Loucy (cell line): ENCODE results near the gene LRRC31.

Source experiments
- H2AFZ ChIP-seq: fragments of 200-600 bp; sonication (generic); 2 replicates; pipeline ENCODE4 v1.6.0; 2016; ENCODE audit warnings: antibody characterized with exemption, mild to moderate bottlenecking, low read length, moderate library complexity
- H3F3A ChIP-seq: fragments of 200-600 bp; 2 replicates; pipeline ENCODE4 v1.6.0; 2016; ENCODE audit warnings: antibody characterized with exemption, low read depth, mild to moderate bottlenecking
- H3K27me3 ChIP-seq: fragments of 200-600 bp; sonication (generic); 2 replicates; pipeline ENCODE4 v1.6.1; 2014; ENCODE audit warnings: low read length, mild to moderate bottlenecking; ENCODE audit not compliant: insufficient read depth, poor library complexity, severe bottlenecking
- H3K36me3 ChIP-seq: fragments of 200-600 bp; sonication (generic); 2 replicates; pipeline ENCODE4 v1.6.1; 2016; ENCODE audit warnings: low read length; ENCODE audit not compliant: insufficient read depth
- H3K4me1 ChIP-seq: fragments of 200-600 bp; sonication (generic); 2 replicates; pipeline ENCODE4 v1.5.1; 2014; ENCODE audit warnings: low read length, mild to moderate bottlenecking; ENCODE audit not compliant: insufficient read depth, poor library complexity, severe bottlenecking
- H3K4me2 ChIP-seq: fragments of 200-600 bp; sonication (generic); 2 replicates; pipeline ENCODE4 v1.6.0; 2014; ENCODE audit warnings: antibody characterized with exemption, low read length, low read depth, mild to moderate bottlenecking; ENCODE audit not compliant: poor library complexity, severe bottlenecking
- H3K4me3 ChIP-seq: fragments of 200-600 bp; sonication (generic); 2 replicates; pipeline ENCODE4 v1.5.1; 2014; ENCODE audit warnings: low read length, mild to moderate bottlenecking, mixed read lengths; ENCODE audit not compliant: poor library complexity, severe bottlenecking
- H3K79me2 ChIP-seq: fragments of 200-600 bp; sonication (generic); 2 replicates; pipeline ENCODE4 v1.6.1; 2014; ENCODE audit warnings: low read length; ENCODE audit not compliant: insufficient read depth
- H3K9ac ChIP-seq: fragments of 200-600 bp; sonication (generic); 2 replicates; pipeline ENCODE4 v1.6.0; 2014; ENCODE audit warnings: mild to moderate bottlenecking, low read depth, low read length, moderate library complexity; ENCODE audit not compliant: poor library complexity, severe bottlenecking
- H3K9me2 ChIP-seq: fragments of 200-600 bp; sonication (generic); replicated peaks from 2 replicates; pipeline ENCODE4 v1.6.1; 2016; ENCODE audit warnings: low read depth, low read length, mixed read lengths
- H3K9me3 ChIP-seq: fragments of 200-600 bp; sonication (generic); 2 replicates; pipeline ENCODE4 v1.6.1; 2014; ENCODE audit warnings: mild to moderate bottlenecking, antibody characterized with exemption, low read length, low read depth; ENCODE audit not compliant: insufficient read depth
- H4K20me1 ChIP-seq: fragments of 200-600 bp; sonication (generic); 2 replicates; pipeline ENCODE4 v1.6.0; 2014; ENCODE audit warnings: antibody characterized with exemption, low read length, mild to moderate bottlenecking; ENCODE audit not compliant: insufficient read depth, poor library complexity, severe bottlenecking
- CTCF ChIP-seq: fragments of 200-600 bp; sonication (generic); conservative IDR thresholded peaks from 2 replicates; pipeline ENCODE4 v1.5.1; 2014; ENCODE audit warnings: mild to moderate bottlenecking, antibody characterized with exemption, low read length
- EZH2phosphoT487 ChIP-seq: fragments of 200-600 bp; IDR thresholded peaks from 2 replicates; pipeline ENCODE4 v1.6.1; 2018; ENCODE audit warnings: antibody characterized with exemption, mild to moderate bottlenecking, moderate library complexity, borderline replicate concordance

LRRC31 gene

DNA sequence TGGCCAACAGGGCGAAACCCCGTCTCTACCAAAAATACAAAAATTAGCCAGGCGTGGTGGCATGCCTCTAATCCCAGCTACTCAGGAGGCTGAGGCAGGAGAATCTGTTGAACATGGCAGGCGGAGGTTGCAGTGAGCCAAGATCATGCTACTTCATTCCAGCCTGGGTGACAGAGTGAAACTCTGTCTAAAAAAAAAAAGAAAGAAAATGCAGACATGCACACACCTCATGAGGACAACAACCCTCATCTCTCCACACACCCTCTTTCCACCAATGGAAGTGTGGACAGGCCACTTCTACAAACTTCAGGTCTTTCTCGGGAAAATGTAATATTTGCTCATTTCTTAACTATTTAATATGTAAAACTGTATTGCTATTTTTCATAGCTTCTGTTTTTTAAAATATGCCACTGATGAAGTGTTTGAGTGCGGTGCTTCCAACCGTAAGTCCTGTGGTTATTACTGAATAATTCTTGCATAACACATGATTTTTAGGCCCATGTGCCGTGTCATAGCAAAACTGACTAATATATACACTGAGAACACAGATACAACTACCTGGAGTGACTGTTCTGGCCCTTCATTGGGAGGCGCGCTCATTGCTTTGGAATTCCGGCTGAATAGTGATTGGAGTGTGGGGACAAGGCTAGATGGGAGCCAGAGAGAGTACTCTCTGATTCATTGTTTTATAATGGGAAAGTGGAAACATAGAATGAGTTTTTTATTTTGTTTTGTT lies 23.1 kb downstream of the LRRC31 start:
- no peak overlapping the region for H3K4me3 ChIP-seq
- TF ChIP-seq EZH2phosphoT487 = no peak
- TF ChIP-seq CTCF = no peak
- H3K4me2 ChIP-seq = no peak overlapping the region

GRCh38 chr3:169842960-169843359 lies 26.8 kb downstream of the LRRC31 start:
- no peaks in the 10 kb centered on the region for H3K79me2 ChIP-seq
- H3K9me3 ChIP-seq = no peaks in the 10 kb centered on the region
- no peaks in the 10 kb centered on the region for H3K4me1 ChIP-seq
- no peaks in the 10 kb centered on the region for H3K9me2 ChIP-seq
- no peak overlapping the region for H3K4me3 ChIP-seq
- H3K27me3 ChIP-seq = no peaks in the 10 kb centered on the region
- H2AFZ ChIP-seq = no peak overlapping the region
- H3K36me3 ChIP-seq = no peaks in the 10 kb centered on the region
- no peak for TF ChIP-seq CTCF
- no peak for TF ChIP-seq EZH2phosphoT487
- no peak overlapping the region for H3K4me2 ChIP-seq
- no peak overlapping the region for H3K9ac ChIP-seq
- H3F3A ChIP-seq = no peaks in the 10 kb centered on the region
- H4K20me1 ChIP-seq = no peaks in the 10 kb centered on the region

More for the DNA sequence above, 23.1 kb downstream of the LRRC31 start:
- H4K20me1 ChIP-seq = no peaks in the 10 kb centered on the region
- no peaks in the 10 kb centered on the region for H3F3A ChIP-seq
- H3K27me3 ChIP-seq = no peaks in the 10 kb centered on the region
- H3K36me3 ChIP-seq = no peaks in the 10 kb centered on the region
- no peak overlapping the region for H3K9ac ChIP-seq
- H3K9me2 ChIP-seq = no peaks in the 10 kb centered on the region
- H3K79me2 ChIP-seq = no peaks in the 10 kb centered on the region
- no peaks in the 10 kb centered on the region for H3K9me3 ChIP-seq
- no peaks in the 10 kb centered on the region for H3K4me1 ChIP-seq
- no peak overlapping the region for H2AFZ ChIP-seq

DNA sequence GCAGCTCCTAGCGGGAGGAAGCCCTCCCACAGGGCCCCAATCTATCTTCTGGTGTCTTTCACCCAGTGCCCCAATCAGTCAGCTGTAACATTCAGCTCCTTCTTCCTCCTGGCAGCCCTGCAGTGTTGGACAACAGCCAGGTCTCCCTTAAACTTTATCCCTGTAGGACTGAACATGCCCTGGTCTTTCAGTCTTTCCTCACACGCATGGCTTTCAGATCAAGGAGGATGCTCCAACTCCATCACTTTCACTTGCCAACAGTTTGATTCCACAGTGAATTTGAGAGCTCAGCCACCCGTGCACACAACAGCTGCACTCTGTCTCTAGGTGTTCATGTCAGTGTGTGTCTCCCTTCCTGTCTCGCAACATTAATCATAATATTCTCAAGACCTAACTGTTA lies 28.6 kb downstream of the LRRC31 start:
- TF ChIP-seq EZH2phosphoT487 (no peak), CTCF (no peak)
- Histone ChIP-seq H3K36me3 (no peaks in the 10 kb centered on the region), H3K4me2 (no peak overlapping the region), H3K79me2 (no peaks in the 10 kb centered on the region), H4K20me1 (no peaks in the 10 kb centered on the region), H3K4me3 (no peak overlapping the region), H3K27me3 (no peaks in the 10 kb centered on the region), H3K9ac (no peak overlapping the region), H3K4me1 (no peaks in the 10 kb centered on the region), H2AFZ (no peak overlapping the region), H3K9me3 (no peaks in the 10 kb centered on the region), H3F3A (no peaks in the 10 kb centered on the region), H3K9me2 (no peaks in the 10 kb centered on the region)
